GM12891 (cell line): ENCODE measurements around the gene ANKS1A.
"Not testable (repeated sequence)": the region's sequence is repeated elsewhere in the genome, so short reads cannot be mapped to it uniquely, and the experiment has no call there.

Experiments
- POLR2A ChIP-seq: IDR thresholded peaks from 2 replicates; pipeline ENCODE4 v1.6.1; 2011; ENCODE audit warnings: low read depth, low read length, control low read depth
- POLR2AphosphoS5 ChIP-seq: IDR thresholded peaks from 2 replicates; pipeline ENCODE4 v1.6.1; 2011; ENCODE audit warnings: low read depth, low read length, control low read depth
- SPI1 ChIP-seq: IDR thresholded peaks from 2 replicates; pipeline ENCODE4 v1.6.1; 2011; ENCODE audit warnings: low read depth, low read length, control low read depth
- TAF1 ChIP-seq: IDR thresholded peaks from 2 replicates; pipeline ENCODE4 v1.6.1; 2011; ENCODE audit warnings: low read depth, low read length, control low read depth

DNA sequence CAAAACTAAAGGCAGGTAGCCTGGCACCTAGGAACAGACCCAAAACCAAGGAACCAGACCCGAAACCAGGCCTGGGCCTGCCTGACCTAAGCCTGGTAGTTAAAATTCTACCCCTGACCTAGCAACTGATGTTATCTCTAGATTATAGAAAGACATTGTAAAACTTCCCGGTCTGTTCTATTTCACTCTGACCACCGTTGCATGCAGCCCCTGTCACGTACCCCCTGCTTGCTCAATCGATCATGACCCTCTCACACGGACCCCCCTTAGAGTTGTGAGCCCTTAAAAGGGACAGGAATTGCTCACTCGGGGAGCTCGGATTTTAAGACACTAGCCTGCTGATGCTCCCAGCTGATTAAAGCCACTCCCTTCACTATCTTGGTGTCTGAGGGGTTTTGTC is 109.4 kb downstream of the ANKS1A start:
- TF ChIP-seq POLR2A, POLR2AphosphoS5, TAF1, SPI1: not testable (repeated sequence)
